Pulmonary artery endothelial cell (primary cell): ENCODE measurements around the gene CACFD1. TPM values are rescaled to one million over a fixed set of nuclear protein-coding genes. Genes with fewer than 3 reads are reported as not detected.

Experiments
- DNase-seq: peaks from one replicate; pipeline ENCODE4 v3.0.0-alpha.2; 2011; ENCODE audit warnings: low read depth, low spot score
- total RNA-seq: library from RNA; depleted of rRNA; stranded (reverse); fragments of >200 nt; gene quantifications from 2 replicates; pipeline ENCODE4 v1.2.3, GENCODE V29; 2014

Gene CACFD1
- total RNA-seq, 1 donor from 2014 or later, result 6.1 TPM

DNA sequence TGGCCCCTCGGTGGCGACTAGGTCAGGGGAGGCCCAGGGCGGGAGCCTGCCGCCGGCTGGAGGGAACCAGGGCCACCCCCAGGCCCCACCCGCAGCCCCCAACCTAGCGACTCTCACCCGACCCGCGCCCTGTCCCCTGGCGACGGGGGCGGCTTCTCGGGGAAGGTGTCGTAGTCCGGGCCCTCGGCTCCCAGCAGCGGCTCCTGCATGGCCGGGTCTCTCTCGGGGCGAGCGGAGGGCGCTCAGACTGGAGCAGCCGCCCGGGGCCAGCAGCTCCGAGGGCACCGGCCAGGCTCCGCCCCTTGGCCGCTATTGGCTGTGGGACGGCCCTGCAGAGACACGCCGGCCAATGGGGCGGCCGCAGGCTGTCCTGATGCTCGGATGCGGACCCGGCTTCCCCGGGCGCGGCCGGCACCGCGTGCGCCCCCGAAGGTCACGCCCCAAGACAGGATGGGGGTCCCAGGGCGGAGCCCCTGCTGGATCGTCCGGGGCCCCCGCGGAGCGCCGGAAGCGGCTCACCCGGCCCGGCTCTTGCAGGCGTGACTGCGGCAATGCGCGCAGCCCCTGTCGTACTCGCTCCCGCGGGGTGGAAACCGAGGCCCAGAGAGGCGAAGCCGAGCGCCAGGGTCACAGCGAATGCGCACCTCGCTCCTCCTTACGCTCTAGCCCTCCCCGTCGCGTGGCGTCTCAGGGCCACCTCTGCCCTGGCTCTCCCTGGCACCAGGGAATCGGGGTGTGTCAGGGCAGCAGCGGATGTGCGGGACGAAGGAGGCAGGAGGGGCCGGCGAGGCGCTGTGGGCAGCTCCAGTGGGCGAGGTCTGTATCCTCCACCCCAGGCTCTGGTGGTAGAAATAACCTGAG is 19.3 kb downstream of the CACFD1 start, which contains the start of gene SLC2A6:
Gene SLC2A6 (minus strand): TSS at position 249 of the 861 bp plus-strand sequence. CDS start 40 bp downstream, at position 209.
- DNase-seq, result peak; percentile 51

DNA sequence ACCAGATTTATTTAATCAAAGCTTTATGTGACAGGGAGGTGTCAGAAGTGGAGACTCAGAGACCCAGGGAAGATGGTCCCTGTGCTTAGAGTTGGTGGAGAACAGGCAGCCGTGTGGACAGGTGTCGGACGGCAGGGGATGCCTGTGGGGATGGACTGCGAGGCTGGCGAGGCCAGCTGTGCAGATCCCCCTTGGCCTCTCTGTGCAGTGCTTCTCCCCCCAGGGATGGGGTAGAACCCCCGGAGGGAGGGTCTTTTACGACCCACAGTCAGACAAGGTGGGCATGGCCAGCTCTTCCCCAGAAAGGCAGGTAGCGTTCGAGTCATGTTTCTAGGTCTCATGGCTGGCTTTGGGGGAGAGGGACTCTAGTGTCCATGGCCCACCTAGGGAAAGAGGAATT is 23.8 kb downstream of the CACFD1 start:
- DNase-seq, result no peak

DNA sequence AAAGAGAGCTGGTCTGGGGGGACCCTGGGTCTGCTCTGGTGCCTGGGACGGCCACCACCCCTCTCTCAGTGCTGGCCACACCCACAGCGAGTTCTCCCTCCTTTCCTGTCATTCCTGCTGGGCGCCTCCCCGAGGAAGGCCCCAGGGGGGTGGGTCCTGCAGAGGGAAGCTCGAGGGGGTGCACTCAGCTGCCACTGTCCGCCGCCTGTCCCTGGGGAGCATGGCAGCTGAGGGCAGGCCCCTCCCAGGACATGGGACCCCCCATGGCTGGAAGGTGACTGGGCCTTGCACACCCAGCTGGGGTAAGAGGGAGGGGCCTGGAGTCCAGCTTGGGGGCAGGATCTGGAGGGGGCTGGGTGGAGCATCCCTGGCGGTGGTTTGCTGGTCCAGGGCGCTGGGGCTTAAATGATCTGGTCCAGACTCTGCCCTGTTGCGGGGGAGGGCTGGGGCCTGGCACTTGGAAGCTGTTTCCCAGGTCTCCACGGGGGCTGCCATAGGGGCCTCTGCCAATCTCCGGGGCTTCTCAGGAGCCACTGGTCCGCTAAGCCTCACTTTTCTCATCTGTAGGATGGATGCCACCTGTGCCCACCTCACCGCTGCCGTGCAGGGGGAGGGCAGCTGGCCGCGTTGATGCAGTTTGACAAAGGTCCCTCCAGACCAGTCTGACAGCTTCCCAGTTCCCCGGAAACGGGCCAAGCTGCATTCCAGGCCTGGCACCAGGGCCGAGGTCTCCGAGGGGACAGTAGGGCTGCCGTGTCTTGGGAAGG is 25.1 kb downstream of the CACFD1 start:
- no peak for DNase-seq

DNA sequence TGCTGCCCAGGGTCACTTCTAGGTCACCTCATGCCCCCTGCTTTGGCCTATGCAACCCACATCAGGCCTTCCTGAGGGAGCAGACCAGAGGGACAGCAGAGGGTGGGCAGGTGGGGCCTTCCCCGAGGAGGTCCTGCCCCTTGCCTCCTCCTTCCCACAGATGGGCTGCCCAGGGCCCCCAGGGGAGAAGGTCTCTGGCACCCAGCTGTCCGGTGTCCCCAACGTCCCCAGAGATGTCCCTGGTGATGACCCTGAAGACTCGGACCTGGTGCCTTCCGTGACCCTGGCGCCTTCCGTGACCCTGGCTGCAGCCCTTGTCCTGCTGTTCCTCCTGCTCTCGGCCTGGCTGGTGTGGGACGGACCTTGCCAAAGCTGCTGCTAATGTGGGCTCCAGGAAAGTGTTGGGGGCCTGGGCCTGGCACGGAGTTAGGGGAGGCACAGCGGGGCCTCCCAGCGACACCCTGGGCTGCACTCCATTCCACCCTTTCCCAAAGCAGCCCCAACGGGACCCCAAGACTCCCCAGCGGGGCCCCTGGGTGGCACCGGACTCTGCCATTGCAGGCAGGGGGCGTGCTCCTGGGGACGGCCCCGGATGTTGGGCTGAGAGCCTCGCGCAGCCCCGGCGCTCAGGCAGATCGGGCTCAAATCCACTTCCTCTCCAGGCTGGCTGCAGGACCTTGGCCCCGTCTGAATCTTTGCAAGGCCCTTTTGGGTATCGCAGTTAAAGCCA is 25.9 kb downstream of the CACFD1 start:
- DNase-seq, result no peak

DNA sequence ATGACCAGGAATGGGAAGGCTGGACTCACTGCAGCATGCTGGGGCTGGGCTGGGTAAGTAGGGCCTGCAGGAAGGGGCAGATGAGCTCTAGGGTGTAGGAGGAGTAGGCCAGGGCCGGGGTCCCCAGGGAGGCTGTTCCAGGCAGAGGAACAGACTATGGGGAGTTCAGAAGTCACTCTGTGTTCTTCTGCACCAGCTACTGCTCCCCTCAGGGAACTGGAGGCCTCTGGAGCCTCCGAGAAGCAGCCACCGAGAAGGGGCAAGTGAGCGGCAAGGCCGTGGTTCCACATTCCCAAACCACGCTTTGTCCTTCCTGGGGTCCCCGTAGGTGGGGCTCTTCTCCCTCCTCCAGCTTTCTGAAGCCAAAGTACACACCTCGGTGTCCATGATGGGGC is 27.6 kb downstream of the CACFD1 start:
- no peak for DNase-seq

DNA sequence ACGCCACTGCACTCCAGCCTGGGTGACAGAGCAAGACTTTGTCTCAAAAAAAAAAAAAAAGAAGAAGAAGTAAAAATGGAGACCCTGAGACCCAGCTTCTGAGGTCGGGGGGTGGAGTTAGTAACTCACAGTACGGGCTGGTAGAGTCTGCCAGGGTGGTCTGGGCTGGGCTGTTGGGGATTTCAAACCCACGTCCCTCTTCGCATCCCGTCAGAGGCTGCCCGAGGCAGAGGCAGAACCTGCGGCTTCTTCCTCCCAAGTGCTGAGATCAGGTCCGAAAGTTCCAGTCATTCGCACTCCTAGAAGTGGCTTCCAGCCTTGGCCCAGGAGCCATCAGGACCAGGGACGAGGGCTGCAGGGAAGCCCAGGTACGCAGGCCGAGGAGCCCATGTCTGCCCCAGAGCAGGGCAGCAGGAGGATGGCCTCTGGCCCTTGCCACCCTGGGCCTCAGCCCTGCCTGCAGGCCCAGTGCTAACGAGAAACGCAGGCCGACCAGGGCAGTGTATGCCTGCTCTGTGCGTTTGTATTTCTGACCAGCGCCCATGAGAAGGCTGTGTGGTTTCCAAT is 29.0 kb downstream of the CACFD1 start:
- no peak for DNase-seq

DNA sequence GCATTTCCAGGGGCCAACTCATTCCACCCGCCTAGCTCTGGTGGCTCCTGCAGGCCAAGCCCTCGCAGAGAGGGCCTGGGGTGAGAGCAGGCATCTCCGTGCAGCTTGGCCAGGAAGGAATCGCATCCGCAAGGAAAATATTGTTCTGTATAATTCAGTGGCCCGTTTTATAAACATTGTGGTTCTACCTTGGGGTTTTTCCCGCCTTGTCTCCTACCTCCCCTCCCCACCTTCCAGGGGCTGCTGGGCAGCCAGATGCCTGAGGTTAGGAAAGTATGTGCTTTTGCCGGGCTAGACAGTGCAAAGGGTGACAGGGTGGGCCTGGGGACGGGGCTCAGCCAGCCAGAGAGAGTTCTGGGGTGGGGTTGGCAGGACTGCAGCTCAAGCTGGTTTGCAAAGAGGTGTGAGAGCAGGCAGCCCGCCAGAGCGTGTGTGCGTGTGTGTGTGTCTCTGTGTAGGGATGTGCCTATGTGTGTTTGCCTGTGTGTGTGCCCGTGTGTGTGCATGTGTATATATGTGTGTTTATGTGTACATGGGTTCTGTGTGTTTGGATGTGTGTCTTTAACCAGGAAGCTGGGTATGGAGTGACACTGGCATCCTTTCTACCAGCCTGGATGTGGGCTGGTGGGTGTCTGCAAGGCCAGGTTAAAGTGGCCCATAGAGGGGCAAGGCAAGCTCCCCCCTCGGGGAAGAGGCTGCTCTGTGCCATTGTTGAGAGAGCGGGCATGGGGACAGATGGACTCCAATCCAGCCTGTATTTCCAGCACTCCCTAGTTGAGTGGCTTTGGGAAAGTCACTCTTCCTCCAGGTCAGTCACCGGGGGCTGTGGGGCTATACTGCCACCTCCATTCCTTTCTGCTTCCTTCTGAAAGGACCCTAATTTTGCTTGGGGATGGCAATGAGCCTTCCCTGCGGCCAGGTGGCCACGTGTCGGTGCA is 29.7 kb downstream of the CACFD1 start:
- no peak for DNase-seq

DNA sequence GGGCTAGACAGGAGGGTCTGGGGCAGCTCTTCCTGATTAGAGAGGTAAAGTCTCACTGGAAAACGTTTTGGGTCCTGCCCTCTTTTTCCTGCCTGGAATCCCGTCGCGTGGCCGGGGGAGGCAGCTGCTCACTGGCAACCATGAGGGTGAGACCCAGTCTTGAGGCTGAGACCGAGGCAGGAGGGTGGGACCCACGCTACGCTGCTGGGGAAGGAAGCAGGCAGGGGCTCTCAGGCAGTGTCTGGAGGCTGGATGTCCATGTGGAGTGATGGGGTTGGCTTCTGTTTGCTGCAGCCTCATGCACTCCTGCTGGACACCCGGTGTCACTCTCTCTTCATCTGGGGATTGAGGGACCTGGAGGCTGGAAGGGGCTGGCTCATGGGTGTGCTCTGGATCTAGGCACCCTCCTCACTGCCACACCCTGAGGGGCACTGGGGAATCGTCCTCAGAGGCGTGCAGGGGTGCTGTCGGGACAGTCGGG is 30.5 kb downstream of the CACFD1 start:
- no peak for DNase-seq

DNA sequence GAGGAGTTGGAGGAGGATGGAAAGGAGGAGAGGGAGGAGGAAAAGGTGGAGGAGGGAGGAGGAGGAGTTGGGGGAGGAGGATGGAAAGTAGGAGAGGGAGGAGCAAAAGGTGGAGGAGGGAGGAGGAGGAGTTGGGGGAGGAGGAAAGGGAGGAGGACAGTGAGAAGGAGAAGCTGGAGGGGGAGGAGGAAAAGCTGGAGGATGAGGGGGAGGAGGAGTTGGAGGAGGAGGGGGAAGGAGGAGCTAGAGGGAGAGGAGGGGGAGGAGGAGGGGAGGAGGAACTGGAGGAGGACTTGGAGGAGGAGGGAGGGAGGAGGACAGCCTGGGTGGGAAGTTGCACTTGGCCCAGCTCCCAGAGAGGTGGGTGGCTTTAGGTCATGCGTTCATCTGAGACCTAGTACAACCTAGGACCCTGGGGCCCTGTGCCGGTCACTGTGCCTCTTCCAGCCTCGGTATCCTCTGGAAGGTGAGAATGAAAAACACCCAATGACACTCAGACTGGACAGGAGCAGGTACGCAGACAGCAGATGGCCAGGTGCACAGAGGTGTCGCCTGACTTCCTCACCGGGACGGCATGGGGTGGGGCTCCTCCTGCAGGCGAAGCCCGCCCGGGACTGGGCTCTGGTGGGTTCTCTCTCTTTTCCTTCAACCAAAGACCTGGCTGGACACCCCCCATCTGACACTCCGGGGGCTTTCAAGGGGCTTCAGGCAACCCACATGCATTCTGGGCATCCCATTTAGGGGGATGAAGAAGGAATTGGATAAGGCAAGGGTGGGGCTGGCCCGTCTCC is 31.3 kb downstream of the CACFD1 start:
- no peak for DNase-seq

DNA sequence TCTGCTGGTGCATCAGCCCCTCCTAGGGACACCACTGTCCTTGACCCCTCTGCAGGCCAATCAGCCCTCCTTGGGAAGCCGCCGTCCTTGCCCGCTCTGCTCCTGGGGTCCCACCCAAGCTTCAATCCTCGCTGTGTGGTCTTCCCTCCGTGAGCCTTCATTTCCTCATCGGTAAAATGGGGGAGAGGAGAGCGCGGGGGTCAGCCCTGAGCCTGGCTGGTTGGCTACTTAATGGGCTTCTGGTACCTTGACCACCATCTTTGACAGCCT is 31.8 kb downstream of the CACFD1 start:
- DNase-seq, result no peak

DNA sequence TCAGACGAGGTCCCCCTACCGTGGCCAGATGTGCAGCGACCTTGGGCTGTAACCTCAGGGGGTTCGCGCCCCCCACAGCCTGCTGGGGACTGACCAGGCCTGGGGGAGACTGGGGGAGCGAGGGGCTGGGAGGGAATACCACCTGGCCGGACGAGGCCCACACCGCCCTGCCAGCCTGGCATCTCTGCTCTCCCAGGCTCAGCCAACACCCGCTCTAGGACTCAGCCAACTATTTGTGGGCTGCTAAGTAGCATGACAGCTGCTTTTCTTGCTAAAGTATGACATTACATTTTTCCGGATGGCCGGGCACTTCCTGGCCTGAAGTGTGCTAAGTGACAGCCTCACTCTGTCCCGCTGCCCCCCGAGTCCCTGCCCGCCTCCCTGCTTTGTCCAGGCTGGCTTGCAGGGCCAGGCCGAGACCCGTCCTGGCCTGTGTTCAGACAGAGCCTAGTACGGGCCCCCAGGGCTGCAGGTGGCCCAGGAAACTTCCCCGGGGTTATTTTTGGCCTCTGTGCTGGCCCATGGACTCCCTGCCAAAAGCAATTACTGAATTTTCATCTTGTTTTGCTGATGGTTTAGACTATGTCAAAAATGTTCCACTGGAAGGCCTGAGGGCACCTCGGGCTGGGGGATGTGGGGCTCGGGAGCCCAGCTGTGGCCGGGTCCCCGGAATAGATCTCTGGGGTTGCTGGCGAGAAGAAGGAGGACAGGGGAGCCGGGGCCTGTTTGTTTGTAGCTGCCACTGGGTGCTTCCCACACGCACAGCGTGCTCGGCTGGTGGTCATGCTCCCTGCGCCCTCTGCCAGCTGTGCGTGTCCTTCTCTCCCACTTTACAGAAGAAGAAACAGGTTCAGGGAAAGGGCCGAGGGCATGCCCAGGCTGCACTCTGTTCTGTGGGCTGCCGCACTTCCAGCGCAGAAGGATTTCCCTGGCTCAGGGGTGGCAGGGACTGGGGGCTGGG is 32.6 kb downstream of the CACFD1 start:
- DNase-seq, result no peak

DNA sequence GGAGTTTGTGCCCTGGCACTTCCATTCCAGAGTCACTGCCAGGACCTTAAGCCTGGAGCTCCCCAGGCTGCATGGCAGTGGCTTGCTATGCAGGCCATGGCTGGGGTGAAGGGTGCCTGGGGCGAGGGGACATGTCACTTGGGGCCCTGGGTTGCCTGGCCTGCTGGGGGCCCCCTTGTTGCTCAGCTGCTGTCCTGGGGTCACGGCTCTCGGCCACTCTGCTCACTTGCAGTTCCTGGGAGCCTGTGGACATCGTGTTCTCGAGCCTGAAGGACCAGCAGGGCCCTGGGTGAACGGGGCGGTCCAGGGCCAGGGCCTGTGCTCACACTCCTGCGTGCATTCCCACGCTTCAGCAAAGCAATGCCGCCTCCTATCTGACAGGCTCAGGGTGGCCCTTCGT is 33.6 kb downstream of the CACFD1 start:
- no peak for DNase-seq

DNA sequence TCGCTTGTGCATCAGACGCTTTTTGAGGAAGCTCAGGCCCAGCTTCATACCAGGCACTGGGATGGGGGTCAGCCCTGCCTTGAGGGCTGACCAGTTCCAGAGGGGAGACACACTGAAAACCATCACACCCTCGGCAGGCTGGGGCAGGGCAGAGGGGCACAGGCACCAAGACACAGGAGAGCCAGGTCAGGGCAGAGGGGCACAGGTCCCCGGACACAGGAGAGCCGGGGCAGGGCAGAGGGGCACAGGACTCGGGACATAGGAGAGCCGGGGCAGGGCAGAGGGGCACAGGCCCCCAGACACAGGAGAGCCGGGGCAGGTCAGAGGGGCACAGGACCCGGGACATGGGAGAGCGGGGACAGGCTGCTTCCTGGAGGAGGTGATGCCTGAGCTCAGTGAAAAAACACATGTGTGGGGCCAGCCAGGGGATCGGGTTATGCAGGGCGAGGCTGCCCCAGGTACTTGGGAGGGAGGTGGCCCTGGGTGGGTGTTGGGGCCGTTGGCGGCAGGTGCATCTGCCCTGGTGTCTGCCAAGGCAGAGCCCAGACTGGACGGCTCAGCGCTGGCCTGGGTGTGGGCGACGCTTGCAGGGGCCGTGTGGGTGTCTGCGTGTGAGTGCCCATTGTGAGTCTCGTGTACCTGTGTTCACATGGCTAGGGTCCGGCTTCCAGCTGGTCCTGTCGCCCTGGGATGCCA is 34.2 kb downstream of the CACFD1 start:
- no peak for DNase-seq

DNA sequence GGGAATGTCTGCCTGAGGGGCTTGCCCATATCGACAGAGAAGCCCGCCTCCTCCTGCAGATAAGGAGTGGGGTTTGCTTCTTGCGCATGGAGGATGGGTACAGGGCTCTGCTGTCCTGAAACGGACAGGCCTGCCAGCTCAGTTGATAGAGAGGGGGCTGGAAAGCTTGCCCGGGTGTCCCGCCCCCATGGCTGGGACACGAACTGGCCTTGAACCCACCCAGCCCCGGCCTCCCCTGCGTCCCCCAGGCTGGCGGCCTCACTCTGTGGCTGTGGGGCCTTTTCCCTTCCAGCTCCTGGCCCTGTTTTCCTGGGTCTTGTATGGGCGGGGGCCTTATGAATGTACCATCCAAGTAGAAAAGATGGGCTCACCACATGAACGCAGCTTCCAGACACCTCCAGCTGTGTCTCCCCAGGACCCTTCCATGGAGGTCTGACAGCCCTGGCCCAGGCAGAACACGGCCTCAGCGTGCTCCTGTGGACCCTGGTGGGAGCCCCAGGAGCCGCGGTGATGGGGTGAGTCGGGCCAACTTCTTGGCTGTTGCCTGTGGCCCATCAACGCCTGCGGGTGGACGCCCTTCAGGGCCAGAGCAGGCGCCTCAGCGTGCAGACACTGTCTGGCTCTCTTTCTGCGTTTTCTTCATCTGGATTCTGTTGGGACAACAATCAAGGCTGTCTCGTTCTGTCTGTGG is 35.0 kb downstream of the CACFD1 start:
- no peak for DNase-seq

DNA sequence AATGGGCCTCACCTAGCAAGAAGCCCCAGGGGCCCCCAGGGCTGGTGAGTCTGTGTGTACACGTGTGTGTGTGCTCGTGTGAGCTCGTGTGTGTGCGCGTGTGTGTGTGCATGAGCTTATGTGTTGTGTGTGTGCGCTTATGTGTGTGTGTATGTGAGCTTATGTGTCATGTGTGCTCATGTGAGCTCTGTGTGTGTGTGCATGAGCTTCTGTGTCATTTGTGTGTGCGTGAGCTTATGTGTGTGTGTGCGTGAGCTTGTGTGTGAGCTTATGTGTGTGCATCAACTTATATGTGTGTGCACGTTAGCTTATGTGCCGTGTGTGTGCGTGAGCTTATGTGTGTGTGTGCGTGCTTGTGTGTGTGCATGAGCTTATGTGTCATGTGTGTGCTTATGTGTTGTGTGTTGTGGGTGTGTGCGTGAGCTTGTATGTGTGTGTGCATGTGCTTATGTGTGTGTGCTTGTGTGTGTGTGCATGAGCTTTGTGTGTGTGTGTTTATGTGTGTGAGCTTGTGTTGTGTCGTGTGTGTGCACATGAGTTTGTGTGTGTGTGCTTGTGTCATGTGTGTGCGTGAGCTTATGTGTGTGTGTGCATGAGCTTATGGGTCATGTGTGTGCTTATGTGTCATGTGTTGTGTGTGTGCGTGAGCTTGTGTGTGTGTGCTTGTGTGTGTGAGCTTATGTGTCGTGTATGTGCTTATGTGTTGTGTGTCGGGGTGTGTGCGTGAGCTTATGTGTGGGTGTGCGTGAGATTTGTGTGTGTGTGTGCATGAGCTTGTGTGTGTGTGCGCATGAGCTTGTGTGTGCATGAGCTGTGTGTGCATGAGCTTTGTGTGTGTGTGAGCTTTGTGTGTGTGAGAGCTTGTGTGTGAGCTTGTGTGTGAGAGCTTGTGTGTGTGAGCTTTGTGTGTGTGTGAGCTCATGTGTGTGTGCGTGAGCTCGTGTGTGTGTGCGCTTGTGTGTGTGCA is 35.8 kb downstream of the CACFD1 start:
- no peak for DNase-seq
